Chondrocyte (in vitro differentiated cells): ENCODE data around the gene TMEM119. TPM values are rescaled to one million over a fixed set of nuclear protein-coding genes. Genes with fewer than 3 reads are reported as not detected.

Source experiments
- DNase-seq: peaks from one replicate; pipeline ENCODE4 v3.0.0; 2021; ENCODE audit warnings: mixed read lengths, low spot score
- H3K27ac Mint-ChIP-seq: one replicate; pipeline ENCODE4 v1.8.0; 2021; ENCODE audit warnings: mild to moderate bottlenecking, moderate library complexity, mixed read lengths; ENCODE audit not compliant: unreplicated experiment
- H3K27me3 Mint-ChIP-seq: 2 replicates; pipeline ENCODE4 v1.8.0; 2021; ENCODE audit warnings: low read depth, mixed read lengths
- H3K36me3 Mint-ChIP-seq: 2 replicates; pipeline ENCODE4 v1.8.0; 2021; ENCODE audit warnings: low read depth, mixed read lengths
- H3K4me1 Mint-ChIP-seq: 2 replicates; pipeline ENCODE4 v1.8.0; 2021; ENCODE audit warnings: low read depth, mild to moderate bottlenecking, mixed read lengths
- H3K4me3 Mint-ChIP-seq: one replicate; pipeline ENCODE4 v1.8.0; 2021; ENCODE audit warnings: mild to moderate bottlenecking, moderate library complexity, mixed read lengths; ENCODE audit not compliant: unreplicated experiment
- H3K9me3 Mint-ChIP-seq: 2 replicates; pipeline ENCODE4 v1.8.0; 2021; ENCODE audit warnings: low read depth, mixed read lengths
- total RNA-seq: library from RNA; stranded (reverse); gene quantifications from 3 replicates; pipeline ENCODE4 v1.2.1, GENCODE V29; 2021
- TF ChIP-seq, protein P1 (sequence below): fragments of 200-600 bp; sonication (generic); IDR thresholded peaks from 2 replicates; pipeline ENCODE4 v1.5.0; 2021; ENCODE audit warnings: antibody characterized with exemption, mild to moderate bottlenecking, moderate library complexity

Gene TMEM119
- total RNA-seq, 1 donor from 2014 or later = 48.3 TPM

- Mint-ChIP-seq H3K9me3 (no peaks in the 10 kb centered on the region), H3K4me3 (no peak overlapping the region), H3K4me1 (peaks cover 66% of the 10 kb centered on the region), H3K27me3 (no peaks in the 10 kb centered on the region), H3K36me3 (peaks cover 34% of the 10 kb centered on the region), H3K27ac (peak overlapping the region; percentile 32)
- no peak for DNase-seq
- TF ChIP-seq, protein P1, sequence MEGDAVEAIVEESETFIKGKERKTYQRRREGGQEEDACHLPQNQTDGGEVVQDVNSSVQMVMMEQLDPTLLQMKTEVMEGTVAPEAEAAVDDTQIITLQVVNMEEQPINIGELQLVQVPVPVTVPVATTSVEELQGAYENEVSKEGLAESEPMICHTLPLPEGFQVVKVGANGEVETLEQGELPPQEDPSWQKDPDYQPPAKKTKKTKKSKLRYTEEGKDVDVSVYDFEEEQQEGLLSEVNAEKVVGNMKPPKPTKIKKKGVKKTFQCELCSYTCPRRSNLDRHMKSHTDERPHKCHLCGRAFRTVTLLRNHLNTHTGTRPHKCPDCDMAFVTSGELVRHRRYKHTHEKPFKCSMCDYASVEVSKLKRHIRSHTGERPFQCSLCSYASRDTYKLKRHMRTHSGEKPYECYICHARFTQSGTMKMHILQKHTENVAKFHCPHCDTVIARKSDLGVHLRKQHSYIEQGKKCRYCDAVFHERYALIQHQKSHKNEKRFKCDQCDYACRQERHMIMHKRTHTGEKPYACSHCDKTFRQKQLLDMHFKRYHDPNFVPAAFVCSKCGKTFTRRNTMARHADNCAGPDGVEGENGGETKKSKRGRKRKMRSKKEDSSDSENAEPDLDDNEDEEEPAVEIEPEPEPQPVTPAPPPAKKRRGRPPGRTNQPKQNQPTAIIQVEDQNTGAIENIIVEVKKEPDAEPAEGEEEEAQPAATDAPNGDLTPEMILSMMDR = no peak
These were observed 43.0 kb upstream of the TMEM119 start for GRCh38 chr12:108640802-108641445.

GRCh38 chr12:108638997-108639822, 41.3 kb upstream of the TMEM119 start:
- Mint-ChIP-seq H3K27ac (peak overlapping the region; percentile 27), H3K27me3 (no peaks in the 10 kb centered on the region), H3K4me1 (peaks cover 56% of the 10 kb centered on the region), H3K36me3 (peaks cover 19% of the 10 kb centered on the region), H3K4me3 (no peak overlapping the region), H3K9me3 (no peaks in the 10 kb centered on the region)
- no peak for DNase-seq
- TF ChIP-seq, protein P1 = no peak

DNA sequence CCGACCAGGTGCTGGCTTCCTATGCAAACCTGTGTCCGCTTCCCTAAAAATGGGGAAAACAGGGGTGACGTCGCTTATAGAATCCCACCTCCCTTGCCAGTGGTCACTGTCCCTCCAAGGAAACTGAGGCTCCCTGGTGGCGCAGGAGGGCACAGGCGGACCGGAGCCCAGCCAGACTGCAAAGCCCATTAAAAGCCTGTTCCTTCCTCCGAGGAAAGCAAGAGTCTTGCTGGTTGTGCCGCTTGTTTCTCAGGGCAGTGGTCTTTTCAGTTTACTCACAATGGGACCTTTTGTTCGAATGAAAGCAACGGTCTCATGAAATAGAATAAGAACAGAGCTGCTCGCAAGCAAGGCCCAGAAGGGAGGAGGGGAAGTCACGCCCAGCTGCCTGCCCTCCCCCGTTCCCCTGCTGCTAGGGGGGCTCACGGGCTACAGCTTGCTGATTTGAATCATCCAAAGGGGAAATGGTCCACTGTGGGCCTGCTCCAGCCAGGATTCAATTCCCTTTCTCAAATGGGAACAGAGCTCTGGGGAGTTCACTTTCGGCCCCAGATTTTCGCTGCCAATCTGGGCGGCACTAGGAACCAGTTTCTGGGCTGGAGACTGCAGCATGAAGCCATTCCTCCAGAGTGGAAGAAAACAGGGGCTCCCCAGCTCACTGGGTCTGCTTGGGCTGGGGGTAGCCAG, 40.4 kb upstream of the TMEM119 start:
- Mint-ChIP-seq H3K4me1 (peaks cover 51% of the 10 kb centered on the region), H3K9me3 (no peaks in the 10 kb centered on the region), H3K36me3 (peaks cover 14% of the 10 kb centered on the region), H3K4me3 (no peak overlapping the region), H3K27ac (peak overlapping the region; percentile 27), H3K27me3 (no peaks in the 10 kb centered on the region)
- TF ChIP-seq, protein P1 = no peak
- DNase-seq = no peak

DNA sequence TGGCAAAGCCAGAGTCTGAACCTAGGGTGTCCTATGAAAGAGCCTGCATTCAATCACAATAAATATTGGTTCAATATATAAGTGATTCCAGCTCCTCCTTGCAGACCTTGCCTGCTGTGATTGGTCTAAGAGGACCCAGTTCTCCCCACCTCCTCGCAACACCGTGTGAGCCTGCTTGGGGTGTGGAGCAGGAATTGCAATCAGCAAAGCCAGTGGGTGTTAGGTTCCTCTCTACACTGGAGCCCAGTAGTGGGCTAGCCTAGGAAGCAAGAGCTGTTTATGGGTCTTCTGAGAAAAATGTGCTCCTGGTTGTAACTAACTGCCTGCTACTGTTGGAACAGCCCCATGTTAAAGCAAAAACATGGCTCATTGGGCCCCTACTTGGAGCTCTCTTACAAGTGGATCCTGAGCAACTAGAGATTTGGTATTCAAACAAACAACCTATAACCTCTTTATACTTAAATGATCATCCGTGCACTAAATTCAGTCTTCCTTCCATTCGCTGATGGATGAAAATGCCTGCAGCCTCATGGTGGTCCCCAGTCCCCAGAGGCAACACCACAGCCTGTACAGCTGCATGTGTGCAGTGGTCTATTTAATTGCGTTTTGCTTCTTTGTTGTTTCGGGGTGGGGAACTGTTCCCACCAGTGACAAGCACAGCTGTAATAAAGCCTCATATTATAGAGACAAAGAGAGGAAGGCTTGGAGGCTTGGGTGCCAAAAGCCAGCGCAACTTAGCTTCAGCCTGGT, 39.5 kb upstream of the TMEM119 start:
- no peaks in the 10 kb centered on the region for H3K27me3 Mint-ChIP-seq
- TF ChIP-seq, protein P1 = no peak
- H3K27ac Mint-ChIP-seq = no peak overlapping the region
- peaks cover 49% of the 10 kb centered on the region for H3K4me1 Mint-ChIP-seq
- H3K9me3 Mint-ChIP-seq = no peaks in the 10 kb centered on the region
- DNase-seq = no peak
- H3K36me3 Mint-ChIP-seq = peaks cover 14% of the 10 kb centered on the region
- no peak overlapping the region for H3K4me3 Mint-ChIP-seq
